NB4 (cell line): ENCODE results near the gene DCAF6.

Experiments
- MYC ChIP-seq: IDR thresholded peaks from 2 replicates; pipeline ENCODE4 v1.6.1; 2011; ENCODE audit warnings: low read depth, low read length
- POLR2A ChIP-seq: IDR thresholded peaks from 2 replicates; pipeline ENCODE4 v1.6.1; 2011; ENCODE audit warnings: mild to moderate bottlenecking; ENCODE audit not compliant: insufficient read length; ENCODE audit errors: extremely low read depth
- TF ChIP-seq, protein P1 (sequence below): IDR thresholded peaks from one replicate; pipeline ENCODE4 v1.5.1; 2012; ENCODE audit warnings: low read depth, low read length
- TF ChIP-seq, protein P2 (sequence below): IDR thresholded peaks from 2 replicates; pipeline ENCODE4 v1.6.1; 2011; ENCODE audit warnings: low read depth, low read length

DNA sequence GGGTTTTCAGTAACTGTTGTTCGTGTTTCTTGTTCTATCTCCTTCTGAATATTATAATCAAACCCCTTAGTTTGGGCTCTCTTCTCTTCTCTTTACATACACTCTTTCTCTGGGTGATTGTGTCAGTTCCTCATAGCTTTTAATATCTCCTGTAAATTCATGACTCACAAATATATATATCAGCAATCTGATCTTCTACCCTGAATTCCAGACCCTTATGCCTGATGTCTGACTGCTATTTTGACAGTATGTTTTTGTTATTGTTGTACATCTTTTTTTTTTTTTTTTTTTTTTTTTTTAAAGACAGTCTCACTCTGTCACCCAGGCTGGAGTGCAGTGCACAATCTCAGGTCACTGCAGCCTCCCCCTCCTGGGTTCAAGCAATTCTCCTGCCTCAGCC, 71.2 kb downstream of the DCAF6 start:
- TF ChIP-seq, protein P1, sequence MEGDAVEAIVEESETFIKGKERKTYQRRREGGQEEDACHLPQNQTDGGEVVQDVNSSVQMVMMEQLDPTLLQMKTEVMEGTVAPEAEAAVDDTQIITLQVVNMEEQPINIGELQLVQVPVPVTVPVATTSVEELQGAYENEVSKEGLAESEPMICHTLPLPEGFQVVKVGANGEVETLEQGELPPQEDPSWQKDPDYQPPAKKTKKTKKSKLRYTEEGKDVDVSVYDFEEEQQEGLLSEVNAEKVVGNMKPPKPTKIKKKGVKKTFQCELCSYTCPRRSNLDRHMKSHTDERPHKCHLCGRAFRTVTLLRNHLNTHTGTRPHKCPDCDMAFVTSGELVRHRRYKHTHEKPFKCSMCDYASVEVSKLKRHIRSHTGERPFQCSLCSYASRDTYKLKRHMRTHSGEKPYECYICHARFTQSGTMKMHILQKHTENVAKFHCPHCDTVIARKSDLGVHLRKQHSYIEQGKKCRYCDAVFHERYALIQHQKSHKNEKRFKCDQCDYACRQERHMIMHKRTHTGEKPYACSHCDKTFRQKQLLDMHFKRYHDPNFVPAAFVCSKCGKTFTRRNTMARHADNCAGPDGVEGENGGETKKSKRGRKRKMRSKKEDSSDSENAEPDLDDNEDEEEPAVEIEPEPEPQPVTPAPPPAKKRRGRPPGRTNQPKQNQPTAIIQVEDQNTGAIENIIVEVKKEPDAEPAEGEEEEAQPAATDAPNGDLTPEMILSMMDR = no peak
- TF ChIP-seq POLR2A = no peak
- no peak for TF ChIP-seq MYC
- TF ChIP-seq, protein P2, sequence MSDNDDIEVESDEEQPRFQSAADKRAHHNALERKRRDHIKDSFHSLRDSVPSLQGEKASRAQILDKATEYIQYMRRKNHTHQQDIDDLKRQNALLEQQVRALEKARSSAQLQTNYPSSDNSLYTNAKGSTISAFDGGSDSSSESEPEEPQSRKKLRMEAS = no peak
